CD14-positive monocyte (primary cell): ENCODE measurements around the gene ITGB6. TPM values are rescaled to one million over a fixed set of nuclear protein-coding genes. Genes with fewer than 3 reads are reported as not detected.

Source experiments
- DNase-seq, 3 donors: peaks; one replicate each; pipeline ENCODE4 v3.0.0-alpha.2; 2011 to 2022
- H2AFZ ChIP-seq: 2 replicates; pipeline ENCODE4 v1.6.0; 2012; ENCODE audit warnings: mild to moderate bottlenecking, low read depth, low read length, inconsistent platforms; ENCODE audit not compliant: insufficient read depth, poor library complexity, severe bottlenecking
- H3K27ac ChIP-seq, 2 donors: 1 replicate in 1 of 2; 2 replicates in 1 of 2; pipeline ENCODE4 v1.5.1; 2012 to 2013; ENCODE audit warnings: low read length in 2 of 2, control low read depth in 1 of 2, inconsistent platforms in 1 of 2, low read depth in 1 of 2, mild to moderate bottlenecking in 1 of 2
- H3K27me3 ChIP-seq, 2 donors: one replicate each; pipeline versions ENCODE4 v1.6.0 to v1.6.1; 2011 to 2013; ENCODE audit warnings: low read length in 2 of 2; ENCODE audit not compliant: control insufficient read depth in 2 of 2, insufficient read depth in 2 of 2
- H3K36me3 ChIP-seq, 2 donors: replicated peaks in 1 of 2; 1 replicate in 1 of 2; 2 replicates in 1 of 2; pipeline versions ENCODE4 v1.5.1 to v1.6.1; 2012 to 2013; ENCODE audit warnings: low read length in 2 of 2, control low read depth in 1 of 2, inconsistent platforms in 1 of 2, mild to moderate bottlenecking in 1 of 2; ENCODE audit not compliant: insufficient read depth in 2 of 2, control insufficient read depth in 1 of 2
- H3K4me1 ChIP-seq, 2 donors: 1 replicate in 1 of 2; 2 replicates in 1 of 2; pipeline versions ENCODE4 v1.5.1 to v1.6.1; 2012 to 2013; ENCODE audit warnings: low read length in 2 of 2, control low read depth in 1 of 2, inconsistent platforms in 1 of 2, mild to moderate bottlenecking in 1 of 2, moderate library complexity in 1 of 2; ENCODE audit not compliant: insufficient read depth in 2 of 2, control insufficient read depth in 1 of 2
- H3K4me2 ChIP-seq: replicated peaks from 2 replicates; pipeline ENCODE3; 2012; ENCODE audit warnings: low read length, moderate library complexity, mild to moderate bottlenecking; ENCODE audit not compliant: poor library complexity, severe bottlenecking; ENCODE audit errors: extremely low read depth
- H3K4me3 ChIP-seq, 3 experiments: fragments of 200-600 bp in 1 of 3; sonication (generic) in 1 of 3; replicated peaks in 1 of 3; 1 replicate in 2 of 3; 2 replicates in 1 of 3; pipeline ENCODE4 v1.5.1; 2011 to 2013; ENCODE audit warnings: low read length in 3 of 3, mild to moderate bottlenecking in 3 of 3, control low read depth in 2 of 3, low read depth in 2 of 3, inconsistent platforms in 1 of 3, moderate library complexity in 1 of 3
- H3K79me2 ChIP-seq: 2 replicates; pipeline ENCODE4 v1.6.0; 2012; ENCODE audit warnings: mild to moderate bottlenecking, control low read depth, inconsistent platforms, low read length, moderate library complexity; ENCODE audit not compliant: insufficient read depth
- H3K9ac ChIP-seq: 2 replicates; pipeline ENCODE4 v1.6.0; 2017; ENCODE audit warnings: low read length, mild to moderate bottlenecking; ENCODE audit not compliant: insufficient read depth, poor library complexity, severe bottlenecking
- H3K9me3 ChIP-seq, 2 donors: replicated peaks in 1 of 2; 1 replicate in 1 of 2; 2 replicates in 1 of 2; pipeline versions ENCODE4 v1.5.1 to v1.6.1; 2012 to 2013; ENCODE audit warnings: low read length in 2 of 2, control low read depth in 1 of 2; ENCODE audit not compliant: control insufficient read depth in 1 of 2, insufficient read depth in 1 of 2
- H4K20me1 ChIP-seq: 2 replicates; pipeline ENCODE4 v1.6.0; 2012; ENCODE audit warnings: mild to moderate bottlenecking, low read length, control low read depth, moderate library complexity; ENCODE audit not compliant: insufficient read depth
- H3K27ac Mint-ChIP-seq, 7 donors: one replicate each; pipeline ENCODE4 v1.8.0; 2020; ENCODE audit warnings: mild to moderate bottlenecking in 7 of 7, mixed read lengths in 7 of 7, moderate library complexity in 6 of 7, inconsistent platforms in 2 of 7
- H3K27me3 Mint-ChIP-seq, 3 donors: one replicate each; pipeline ENCODE4 v1.8.0; 2021 to 2022; ENCODE audit warnings: low read depth in 3 of 3, mild to moderate bottlenecking in 3 of 3, mixed read lengths in 3 of 3, moderate library complexity in 3 of 3, inconsistent platforms in 1 of 3
- H3K36me3 Mint-ChIP-seq, 2 donors: one replicate each; pipeline ENCODE4 v1.8.0; 2020; ENCODE audit warnings: mixed read lengths in 2 of 2, inconsistent platforms in 1 of 2, mild to moderate bottlenecking in 1 of 2
- H3K4me1 Mint-ChIP-seq: one replicate; pipeline ENCODE4 v1.8.0; 2020; ENCODE audit warnings: mild to moderate bottlenecking, mixed read lengths
- H3K4me3 Mint-ChIP-seq, 2 donors: one replicate each; pipeline ENCODE4 v1.8.0; 2020; ENCODE audit warnings: mild to moderate bottlenecking in 2 of 2, mixed read lengths in 2 of 2, moderate library complexity in 1 of 2
- H3K9me3 Mint-ChIP-seq, 7 donors: one replicate each; pipeline ENCODE4 v1.8.0; 2020 to 2022; ENCODE audit warnings: mixed read lengths in 7 of 7, mild to moderate bottlenecking in 6 of 7, moderate library complexity in 6 of 7, inconsistent platforms in 2 of 7
- WGBS: methylation state at CpG from one replicate; pipeline ENCODE4 v1.1.5; 2013; ENCODE audit warnings: missing lambda C conversion rate; ENCODE audit not compliant: insufficient coverage; 5-methylcytosine and 5-hydroxymethylcytosine counted together
- intact Hi-C, 2 donors: fragments of 100-400 bp; cut with micrococcal nuclease; formaldehyde crosslinking; loops; one replicate each; pipeline versions ENCODE4 v1.15.0 to v1.15.1; 2023
- polyA plus RNA-seq, 3 donors: library from polyadenylated mRNA; depleted of rRNA in 1 of 3; unstranded in 2 of 3; stranded (reverse) in 1 of 3; fragments of 300-500 nt in 2 of 3; fragments of >200 nt in 1 of 3; fragmentation: Illumina TruSeq in 2 of 3; gene quantifications; 1 replicate in 2 of 3; 2 replicates in 1 of 3; pipeline ENCODE4 v1.2.3, GENCODE V29; 2012 to 2021
- TF ChIP-seq, protein P1 (sequence below): fragments of 200-600 bp; IDR thresholded peaks from one replicate; pipeline ENCODE4 v1.8.0; 2022; ENCODE audit warnings: antibody characterized with exemption, mild to moderate bottlenecking

ITGB6 gene
- polyA plus RNA-seq, 3 donors: not detected

GRCh38 chr2:160206436-160206835 is 6.4 kb upstream of the ITGB6 start:
- H4K20me1 ChIP-seq: no peaks in the 10 kb centered on the region
- 96% methylated on average over 3 of the region's 4 CpGs for WGBS
- H3K27me3 Mint-ChIP-seq: peaks cover 0 to 2% (median 0%) of the 10 kb centered on the region in 3 donors
- H3K27me3 ChIP-seq: no peaks in the 10 kb centered on the region
- H3K36me3 Mint-ChIP-seq: no peaks in the 10 kb centered on the region
- no peak overlapping the region for H3K4me3 Mint-ChIP-seq
- no peak overlapping the region for H3K9ac ChIP-seq
- DNase-seq: no peak
- peaks cover 0 to 4% (median 0%) of the 10 kb centered on the region in 7 donors for H3K9me3 Mint-ChIP-seq
- H3K4me3 ChIP-seq: no peak overlapping the region
- TF ChIP-seq, protein P1, sequence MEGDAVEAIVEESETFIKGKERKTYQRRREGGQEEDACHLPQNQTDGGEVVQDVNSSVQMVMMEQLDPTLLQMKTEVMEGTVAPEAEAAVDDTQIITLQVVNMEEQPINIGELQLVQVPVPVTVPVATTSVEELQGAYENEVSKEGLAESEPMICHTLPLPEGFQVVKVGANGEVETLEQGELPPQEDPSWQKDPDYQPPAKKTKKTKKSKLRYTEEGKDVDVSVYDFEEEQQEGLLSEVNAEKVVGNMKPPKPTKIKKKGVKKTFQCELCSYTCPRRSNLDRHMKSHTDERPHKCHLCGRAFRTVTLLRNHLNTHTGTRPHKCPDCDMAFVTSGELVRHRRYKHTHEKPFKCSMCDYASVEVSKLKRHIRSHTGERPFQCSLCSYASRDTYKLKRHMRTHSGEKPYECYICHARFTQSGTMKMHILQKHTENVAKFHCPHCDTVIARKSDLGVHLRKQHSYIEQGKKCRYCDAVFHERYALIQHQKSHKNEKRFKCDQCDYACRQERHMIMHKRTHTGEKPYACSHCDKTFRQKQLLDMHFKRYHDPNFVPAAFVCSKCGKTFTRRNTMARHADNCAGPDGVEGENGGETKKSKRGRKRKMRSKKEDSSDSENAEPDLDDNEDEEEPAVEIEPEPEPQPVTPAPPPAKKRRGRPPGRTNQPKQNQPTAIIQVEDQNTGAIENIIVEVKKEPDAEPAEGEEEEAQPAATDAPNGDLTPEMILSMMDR: no peak
- no peak overlapping the region for H2AFZ ChIP-seq
- H3K36me3 ChIP-seq: no peaks in the 10 kb centered on the region
- intact Hi-C loops: no loop called here
- no peak overlapping the region for H3K27ac ChIP-seq
- H3K4me2 ChIP-seq: no peak overlapping the region
- H3K79me2 ChIP-seq: no peaks in the 10 kb centered on the region
- H3K4me1 Mint-ChIP-seq: peaks cover 27% of the 10 kb centered on the region
- peaks cover 12 to 17% of the 10 kb centered on the region in 2 donors for H3K4me1 ChIP-seq
- H3K9me3 ChIP-seq: no peaks in the 10 kb centered on the region
- no peak overlapping the region for H3K27ac Mint-ChIP-seq

DNA sequence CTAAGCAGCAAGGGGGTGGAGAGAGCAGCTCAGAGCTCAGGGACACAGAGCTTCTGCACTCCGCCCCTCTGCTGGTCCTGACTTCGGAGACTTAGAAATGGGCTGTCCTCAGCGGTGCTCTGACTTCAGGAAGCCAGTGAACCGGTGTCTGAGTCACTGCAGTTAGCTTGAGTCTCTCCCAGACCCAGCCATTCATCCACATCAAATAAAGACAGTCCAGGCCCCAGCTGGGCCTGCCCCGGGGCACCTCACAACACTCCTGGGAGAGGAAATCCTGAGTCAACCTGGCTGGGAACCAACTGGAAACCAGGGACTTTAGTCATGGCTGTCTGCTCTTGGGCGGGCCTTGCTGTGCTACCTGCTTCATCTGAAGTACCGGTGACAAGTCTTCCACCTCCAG is 5.4 kb upstream of the ITGB6 start:
- WGBS: 95% methylated on average over 7 of the region's 7 CpGs
- Histone ChIP-seq H3K4me3 (no peak overlapping the region), H3K4me1 (peaks cover 8 to 13% of the 10 kb centered on the region in 2 donors), H3K27me3 (no peaks in the 10 kb centered on the region), H3K9ac (no peak overlapping the region), H2AFZ (no peak overlapping the region), H3K9me3 (no peaks in the 10 kb centered on the region), H3K79me2 (no peaks in the 10 kb centered on the region), H4K20me1 (no peaks in the 10 kb centered on the region), H3K27ac (no peak overlapping the region), H3K36me3 (no peaks in the 10 kb centered on the region), H3K4me2 (no peak overlapping the region)
- Mint-ChIP-seq H3K4me3 (no peak overlapping the region), H3K27ac (peak overlapping the region in 1 of 7 donors; percentile 14), H3K9me3 (peaks cover 0 to 4% (median 0%) of the 10 kb centered on the region in 7 donors), H3K36me3 (no peaks in the 10 kb centered on the region), H3K4me1 (peaks cover 21% of the 10 kb centered on the region), H3K27me3 (peaks cover 0 to 2% (median 0%) of the 10 kb centered on the region in 3 donors)
- TF ChIP-seq, protein P1: no peak
- intact Hi-C loops: no loop called here
- DNase-seq: no peak
